B cell (primary cell): ENCODE measurements around the gene VBP1. TPM values are rescaled to one million over a fixed set of nuclear protein-coding genes. Genes with fewer than 3 reads are reported as not detected.
A peak's percentile ranks its signal among the peaks of the same experiment; 100 is the strongest.
"Not testable (repeated sequence)": the region's sequence is repeated elsewhere in the genome, so short reads cannot be mapped to it uniquely, and the experiment has no call there.

Experiments
- ATAC-seq: fragments of 200-7000 bp; cut with Tn5 transposase; one replicate; pipeline ENCODE4 v1.10.0; 2021; ENCODE audit warnings: low read depth, mild to moderate bottlenecking, moderate number of reproducible peaks, moderate library complexity
- CTCF ChIA-PET: fragments of 350-600 bp; sonication (Branson Sonifier 250); formaldehyde crosslinking; loops from one replicate; lab custom pipeline; 2021; ENCODE audit warnings: antibody characterized with exemption, inconsistent platforms; lab: Charles Lee
- POLR2A ChIA-PET: fragments of 350-600 bp; sonication (Branson Sonifier 250); formaldehyde crosslinking; loops from one replicate; lab custom pipeline; 2021; ENCODE audit warnings: antibody characterized with exemption; lab: Charles Lee
- DNase-seq: peaks from one replicate; pipeline ENCODE4 v3.0.0; 2013
- H2AFZ ChIP-seq: 2 replicates; pipeline ENCODE4 v1.6.1; 2012; ENCODE audit warnings: mild to moderate bottlenecking, low read depth, low read length; ENCODE audit not compliant: insufficient read depth, poor library complexity, severe bottlenecking
- H3K27ac ChIP-seq, 2 donors: 1 replicate in 1 of 2; 2 replicates in 1 of 2; pipeline ENCODE4 v1.5.1; 2012 to 2013; ENCODE audit warnings: low read length in 2 of 2, mild to moderate bottlenecking in 2 of 2, moderate library complexity in 1 of 2
- H3K27me3 ChIP-seq, 4 experiments: fragments of 200-600 bp in 1 of 4; sonication (generic) in 1 of 4; replicated peaks in 1 of 4; 1 replicate in 2 of 4; 2 replicates in 2 of 4; pipeline versions ENCODE4 v1.6.1 to v1.7.0; 2013 to 2016; ENCODE audit warnings: low read length in 3 of 4, mild to moderate bottlenecking in 2 of 4, mixed read lengths in 1 of 4, moderate library complexity in 1 of 4; ENCODE audit not compliant: insufficient read depth in 4 of 4, control insufficient read depth in 3 of 4; ENCODE audit errors: control extremely low read depth in 1 of 4
- H3K36me3 ChIP-seq, 2 experiments: replicated peaks in 1 of 2; 1 replicate in 1 of 2; 2 replicates in 1 of 2; pipeline versions ENCODE4 v1.6.1 to v1.7.1; 2013; ENCODE audit warnings: low read length in 1 of 2; ENCODE audit not compliant: insufficient read depth in 2 of 2, control insufficient read depth in 1 of 2; ENCODE audit errors: control extremely low read depth in 1 of 2, extremely low read depth in 1 of 2
- H3K4me1 ChIP-seq, 2 donors: fragments of 200-600 bp in 1 of 2; sonication (generic) in 1 of 2; 1 replicate in 1 of 2; 2 replicates in 1 of 2; pipeline versions ENCODE4 v1.5.1 to v1.6.1; 2013 to 2017; ENCODE audit warnings: low read length in 2 of 2; ENCODE audit not compliant: control insufficient read depth in 2 of 2, insufficient read depth in 2 of 2
- H3K4me2 ChIP-seq: replicated peaks from 2 replicates; pipeline ENCODE3; 2012; ENCODE audit warnings: mild to moderate bottlenecking, low read depth, low read length; ENCODE audit not compliant: poor library complexity, severe bottlenecking
- H3K4me3 ChIP-seq, 5 experiments: fragments of 200-600 bp in 1 of 5; sonication (generic) in 1 of 5; 1 replicate in 3 of 5; 2 replicates in 2 of 5; pipeline versions ENCODE4 v1.5.1 to v1.7.0; 2011 to 2016; ENCODE audit warnings: low read length in 4 of 5, mild to moderate bottlenecking in 4 of 5, low read depth in 2 of 5, control low read depth in 1 of 5, moderate library complexity in 1 of 5; ENCODE audit not compliant: insufficient read depth in 1 of 5; ENCODE audit errors: control extremely low read depth in 1 of 5, extremely low read depth in 1 of 5
- H3K79me2 ChIP-seq: fragments of 200-600 bp; sonication (generic); one replicate; pipeline ENCODE4 v1.6.0; 2016; ENCODE audit warnings: low read length; ENCODE audit not compliant: control insufficient read depth, insufficient read depth
- H3K9ac ChIP-seq: fragments of 200-600 bp; sonication (generic); 2 replicates; pipeline ENCODE4 v1.6.1; 2017; ENCODE audit warnings: mild to moderate bottlenecking, low read length, moderate library complexity
- H3K9me3 ChIP-seq, 3 donors: one replicate each; pipeline versions ENCODE4 v1.6.1 to v1.7.1; 2013; ENCODE audit warnings: low read length in 2 of 3; ENCODE audit not compliant: control insufficient read depth in 2 of 3, insufficient read depth in 1 of 3; ENCODE audit errors: control extremely low read depth in 1 of 3
- H4K20me1 ChIP-seq: 2 replicates; pipeline ENCODE4 v1.6.0; 2012; ENCODE audit warnings: mild to moderate bottlenecking, low read length; ENCODE audit not compliant: insufficient read depth, control insufficient read depth, poor library complexity, severe bottlenecking
- H3K27ac Mint-ChIP-seq: one replicate; pipeline ENCODE4 v1.8.0; 2021; ENCODE audit warnings: mixed read lengths
- H3K27me3 Mint-ChIP-seq: one replicate; pipeline ENCODE4 v1.8.0; 2021; ENCODE audit warnings: mixed read lengths
- H3K4me1 Mint-ChIP-seq: one replicate; pipeline ENCODE4 v1.8.0; 2021; ENCODE audit warnings: mixed read lengths
- H3K4me3 Mint-ChIP-seq: one replicate; pipeline ENCODE4 v1.8.0; 2021; ENCODE audit warnings: mixed read lengths
- H3K9me3 Mint-ChIP-seq: one replicate; pipeline ENCODE4 v1.8.0; 2022; ENCODE audit warnings: mixed read lengths; ENCODE audit not compliant: insufficient read depth
- CTCF ChIP-seq: fragments of 200-600 bp; IDR thresholded peaks from one replicate; pipeline ENCODE4 v1.8.0; 2022; ENCODE audit warnings: antibody characterized with exemption, mild to moderate bottlenecking
- EZH2 ChIP-seq: IDR thresholded peaks from 2 replicates; pipeline ENCODE4 v1.6.1; 2012; ENCODE audit warnings: borderline replicate concordance, low read depth, mild to moderate bottlenecking, moderate library complexity, low read length; ENCODE audit not compliant: insufficient read depth, poor library complexity, severe bottlenecking
- WGBS: methylation state at CpG from one replicate; pipeline ENCODE4 v1.1.5; 2013; ENCODE audit warnings: missing lambda C conversion rate; ENCODE audit not compliant: insufficient coverage; 5-methylcytosine and 5-hydroxymethylcytosine counted together
- intact Hi-C: fragments of 100-400 bp; cut with micrococcal nuclease; formaldehyde crosslinking; loops from one replicate; pipeline ENCODE4 v1.10.0; 2022
- polyA plus RNA-seq: library from polyadenylated mRNA; depleted of rRNA; stranded (reverse); fragments of >200 nt; gene quantifications from 2 replicates; pipeline ENCODE4 v1.2.3, GENCODE V29; 2012
- total RNA-seq, 2 donors: library from RNA; stranded (reverse); fragments of 120-200 nt in 1 of 2; gene quantifications; 1 replicate in 1 of 2; 2 replicates in 1 of 2; pipeline versions ENCODE4 v1.2.3 to v1.2.4, GENCODE V29; 2013 to 2022

VBP1 gene
- total and polyA plus RNA-seq, 2 donors (not counting 1 experiment from before 2014, with no cell fraction given), result 6.5 to 29.7 TPM

- Histone ChIP-seq H3K9me3 (no peaks in the 10 kb centered on the region), H3K27me3 (no peaks in the 10 kb centered on the region), H3K4me1 (peaks cover 4 to 11% of the 10 kb centered on the region in 2 donors), H3K4me3 (peak within 1 kb of the TSS; percentile 5 to 77 (median 64)), H2AFZ (peak within 1 kb of the TSS; percentile 85), H3K36me3 (peaks cover 0 to 11% of the 10 kb centered on the region in 2 experiments), H3K9ac (peak within 1 kb of the TSS; percentile 78), H3K27ac (peak within 1 kb of the TSS; percentile 66 to 89), H3K4me2 (peak within 1 kb of the TSS; percentile 79), H3K79me2 (peaks cover 14% of the 10 kb centered on the region), H4K20me1 (no peaks in the 10 kb centered on the region)
- peak; percentile 75 for DNase-seq
- TF ChIP-seq EZH2 (no peak), CTCF (no peak)
- Mint-ChIP-seq H3K4me1 (peaks cover 20% of the 10 kb centered on the region), H3K27ac (peak within 1 kb of the TSS; percentile 85), H3K27me3 (no peaks in the 10 kb centered on the region), H3K9me3 (no peaks in the 10 kb centered on the region), H3K4me3 (peak within 1 kb of the TSS; percentile 88)
- peak; percentile 86 for ATAC-seq
- intact Hi-C loops, result loop anchor here (1.0 to 2.0 kb wide), 2 partner anchors 48 to 237 kb away; partner anchors contain the start of genes FUNDC2 and VBP1
- ChIA-PET POLR2A (interaction anchor here (1.3 kb wide), 1 partner anchor 47 kb away, joined by 5 read pairs; the partner anchor contains the start of gene VBP1), CTCF (interaction anchor here (1.6 kb wide), 1 partner anchor 47 kb away, joined by 7 read pairs; the partner anchor contains the start of gene VBP1)
- WGBS, result 1% methylated on average over 39 of the region's 58 CpGs
Observed at GRCh38 chrX:155263854-155264628, 47.8 kb downstream of the VBP1 start, which contains the start of gene RAB39B. Gene RAB39B, minus strand, starts transcription at chrX:155264491. Its CDS starts 203 bp downstream, at chrX:155264288.

GRCh38 chrX:155266439-155266838 is 50.2 kb downstream of the VBP1 start:
- ATAC-seq, result no peak
- Histone ChIP-seq H3K9me3 (peaks cover 0 to 1% (median 0%) of the 10 kb centered on the region in 3 donors), H4K20me1 (no peaks in the 10 kb centered on the region), H3K27ac (no peak overlapping the region), H3K36me3 (no peaks in the 10 kb centered on the region), H3K4me3 (no peak overlapping the region), H3K79me2 (peaks cover 2% of the 10 kb centered on the region), H3K9ac (no peak overlapping the region), H2AFZ (no peak overlapping the region), H3K27me3 (no peaks in the 10 kb centered on the region), H3K4me2 (no peak overlapping the region), H3K4me1 (peaks cover 4 to 11% of the 10 kb centered on the region in 2 donors)
- ChIA-PET CTCF (no interaction called here), POLR2A (no interaction called here)
- Mint-ChIP-seq H3K9me3 (no peaks in the 10 kb centered on the region), H3K4me1 (peaks cover 15% of the 10 kb centered on the region), H3K27me3 (no peaks in the 10 kb centered on the region), H3K4me3 (no peak overlapping the region), H3K27ac (no peak overlapping the region)
- no peak for TF ChIP-seq EZH2
- no peak for TF ChIP-seq CTCF
- DNase-seq, result no peak
- intact Hi-C loops, result no loop called here
- WGBS, result no CpG with 5 or more reads among the region's 1 CpG

- H3K27ac ChIP-seq, H2AFZ ChIP-seq, H3K9me3 Mint-ChIP-seq, H3K27ac Mint-ChIP-seq, CTCF ChIA-PET, H3K79me2 ChIP-seq, DNase-seq, intact Hi-C loops, H3K36me3 ChIP-seq, H3K4me3 ChIP-seq, H4K20me1 ChIP-seq, POLR2A ChIA-PET, ATAC-seq, H3K27me3 ChIP-seq, H3K4me3 Mint-ChIP-seq, H3K4me1 ChIP-seq, H3K4me2 ChIP-seq, H3K9me3 ChIP-seq, H3K27me3 Mint-ChIP-seq, H3K9ac ChIP-seq: not testable (repeated sequence)
- no CpG with 5 or more reads among the region's 1 CpG for WGBS
- H3K4me1 Mint-ChIP-seq, result peaks cover 11% of the 10 kb centered on the region
Observed at GRCh38 chrX:155267995-155268394, 51.7 kb downstream of the VBP1 start.
